Panc1 (cell line): Measurements from ENCODE around the gene LLPH. TPM values are rescaled to one million over a fixed set of nuclear protein-coding genes. Genes with fewer than 3 reads are reported as not detected.

ENCODE experiments used
- ATAC-seq: fragments of 200-7000 bp; cut with Tn5 transposase; 2 replicates; pipeline ENCODE4 v1.9.1; 2020; ENCODE audit warnings: mild to moderate bottlenecking, moderate library complexity
- BruUV-seq: library from RNA; stranded (reverse); fragments of 400-500 nt; replicated peaks from 2 replicates; lab custom pipeline; 2021; lab: Mats Ljungman, UMichigan
- CTCF ChIA-PET: fragments of 300-600 bp; sonication (Branson Sonifier 250); formaldehyde crosslinking; loops from one replicate; lab custom pipeline; 2022; ENCODE audit warnings: antibody characterized with exemption; lab: Charles Lee
- POLR2A ChIA-PET: fragments of 300-600 bp; sonication (Branson Sonifier 250); formaldehyde crosslinking; loops from one replicate; lab custom pipeline; 2022; ENCODE audit warnings: antibody characterized with exemption; lab: Charles Lee
- DNase-seq: peaks from one replicate; pipeline ENCODE4 v3.0.0-alpha.2; 2010; ENCODE audit warnings: low read depth, low spot score
- H3K27ac ChIP-seq: 2 replicates; pipeline ENCODE4 v1.5.1; 2011; ENCODE audit warnings: mild to moderate bottlenecking, low read length, inconsistent platforms
- H3K27me3 ChIP-seq: fragments of 200-500 bp; sonication (Bioruptor generic); 2 replicates; pipeline ENCODE4 v1.6.0; 2014; ENCODE audit warnings: low read length, inconsistent platforms; ENCODE audit not compliant: control insufficient read depth, insufficient read depth
- H3K36me3 ChIP-seq: fragments of 200-500 bp; sonication (Bioruptor generic); 2 replicates; pipeline ENCODE4 v1.5.1; 2014; ENCODE audit warnings: inconsistent platforms, mild to moderate bottlenecking, low read length, moderate library complexity; ENCODE audit not compliant: control insufficient read depth, insufficient read depth
- H3K4me1 ChIP-seq: 2 replicates; pipeline ENCODE4 v1.5.1; 2011; ENCODE audit warnings: inconsistent platforms, mild to moderate bottlenecking, low read length, moderate library complexity; ENCODE audit not compliant: control insufficient read depth, insufficient read depth
- H3K4me3 ChIP-seq, 2 experiments: 2 replicates each; pipeline ENCODE4 v1.5.1; 2011 to 2012; ENCODE audit warnings: low read depth in 2 of 2, low read length in 2 of 2, mild to moderate bottlenecking in 2 of 2, inconsistent platforms in 1 of 2, moderate library complexity in 1 of 2
- H3K9me3 ChIP-seq: fragments of 200-500 bp; sonication (Bioruptor generic); 2 replicates; pipeline ENCODE4 v1.5.1; 2014; ENCODE audit warnings: low read depth, mild to moderate bottlenecking, inconsistent platforms, low read length, moderate library complexity; ENCODE audit not compliant: control insufficient read depth, insufficient read depth
- CTCF ChIP-seq: fragments of 450-650 bp; IDR thresholded peaks from 2 replicates; pipeline ENCODE4 v1.5.1; 2017; ENCODE audit warnings: mild to moderate bottlenecking
- POLR2AphosphoS5 ChIP-seq: IDR thresholded peaks from 2 replicates; pipeline ENCODE4 v1.6.1; 2012; ENCODE audit warnings: mild to moderate bottlenecking, low read depth, low read length, moderate library complexity
- REST ChIP-seq, 2 experiments: IDR thresholded peaks; 2 replicates each; pipeline ENCODE4 v1.6.1; 2011 to 2012; ENCODE audit warnings: low read depth in 2 of 2, control low read depth in 1 of 2, low read length in 1 of 2, mild to moderate bottlenecking in 1 of 2, moderate library complexity in 1 of 2; ENCODE audit not compliant: insufficient read depth in 1 of 2
- SIN3A ChIP-seq: IDR thresholded peaks from 2 replicates; pipeline ENCODE4 v1.6.1; 2012; ENCODE audit warnings: low read depth, mild to moderate bottlenecking, low read length, moderate library complexity, borderline replicate concordance; ENCODE audit not compliant: insufficient read depth
- TCF7L2 ChIP-seq: IDR thresholded peaks from 2 replicates; pipeline ENCODE4 v1.6.1; 2011; ENCODE audit warnings: mild to moderate bottlenecking, low read depth, low read length, inconsistent platforms
- in situ Hi-C: cut with HindIII; loops from 2 replicates; pipeline ENCODE4 v1.10.0; 2016; ENCODE audit warnings: low sequenced_read_pairs, low pct_unique_long_range_greater_than_20kb
- intact Hi-C: fragments of 100-400 bp; cut with micrococcal nuclease; formaldehyde crosslinking; loops from one replicate; pipeline ENCODE4 v1.10.0; 2022; ENCODE audit not compliant: unreplicated experiment
- total RNA-seq: library from RNA; stranded (reverse); gene quantifications from one replicate; pipeline ENCODE4 v1.2.1, GENCODE V29; 2021; ENCODE audit not compliant: unreplicated experiment

LLPH gene
- total RNA-seq, 1 experiment from 2014 or later: 40.5 TPM

DNA sequence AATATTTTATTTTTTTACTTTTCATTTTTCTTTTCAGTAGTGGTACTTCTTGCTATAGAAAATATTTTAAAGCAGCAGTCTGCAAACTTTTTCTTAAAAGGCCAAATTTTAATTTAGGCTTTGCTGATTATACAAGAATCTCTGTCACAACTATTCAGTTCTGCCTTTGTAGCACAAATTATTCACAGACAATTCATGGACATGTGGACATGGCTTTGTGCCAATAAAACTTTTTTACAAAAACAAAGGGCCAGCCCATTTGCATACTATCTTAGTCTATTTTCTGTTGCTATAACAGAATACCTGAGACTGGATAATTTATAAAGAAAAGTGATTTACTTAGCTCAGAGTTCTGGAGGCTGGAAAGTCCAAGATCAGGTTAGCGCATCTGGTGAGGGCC lies 17.1 kb downstream of the LLPH start:
- ChIA-PET POLR2A (interaction anchor here (0.7 kb wide), 1 partner anchor 15 kb away, joined by 6 read pairs; no protein-coding TSS in a partner anchor), CTCF (no interaction called here)
- in situ Hi-C loops: no loop called here

GRCh38 chr12:66111605-66112004 lies 18.9 kb downstream of the LLPH start:
- Histone ChIP-seq H3K4me1 (no peaks in the 10 kb centered on the region), H3K36me3 (no peaks in the 10 kb centered on the region), H3K9me3 (no peaks in the 10 kb centered on the region), H3K4me3 (no peak overlapping the region), H3K27me3 (no peaks in the 10 kb centered on the region), H3K27ac (no peak overlapping the region)
- ChIA-PET POLR2A (no interaction called here), CTCF (no interaction called here)
- ATAC-seq (no peak), DNase-seq (no peak)
- BruUV-seq: no TSS peak
- TF ChIP-seq TCF7L2 (no peak), REST (IDR thresholded peaks at IDR 0.05; ENCODE audit: insufficient read depth in 1 of 2, low read depth in 2 of 2, low read length in 1 of 2) (no peak), SIN3A (no peak), CTCF (no peak), POLR2AphosphoS5 (no peak)
- in situ Hi-C loops (no loop called here), intact Hi-C loops (loop anchor here (10.0 kb wide), 1 partner anchor 1217 kb away; no protein-coding TSS in a partner anchor)

More for the DNA sequence above, 17.1 kb downstream of the LLPH start:
- DNase-seq: no peak
- H3K27ac ChIP-seq: no peak overlapping the region
- TF ChIP-seq CTCF (no peak), SIN3A (no peak), TCF7L2 (no peak), REST (IDR thresholded peaks at IDR 0.05; ENCODE audit: insufficient read depth in 1 of 2, low read depth in 2 of 2, low read length in 1 of 2) (no peak), POLR2AphosphoS5 (no peak)
- H3K9me3 ChIP-seq: no peaks in the 10 kb centered on the region
- BruUV-seq: no TSS peak
- ATAC-seq: no peak
- no peaks in the 10 kb centered on the region for H3K4me1 ChIP-seq
- H3K36me3 ChIP-seq: no peaks in the 10 kb centered on the region
- H3K4me3 ChIP-seq: no peak overlapping the region
- no peaks in the 10 kb centered on the region for H3K27me3 ChIP-seq
- intact Hi-C loops: loop anchor here (10.0 kb wide), 1 partner anchor 1219 kb away; no protein-coding TSS in a partner anchor
